SK-N-MC (cell line): ENCODE data around the gene TAC3.

Source experiments
- EZH2 ChIP-seq: fragments of 200-600 bp; sonication (generic); IDR thresholded peaks from one replicate; pipeline ENCODE4 v1.6.1; 2017; ENCODE audit warnings: antibody characterized with exemption
- FOXP2 ChIP-seq: optimal IDR thresholded peaks from 2 replicates; pipeline ENCODE3; 2011; ENCODE audit warnings: mild to moderate bottlenecking, moderate library complexity; ENCODE audit not compliant: insufficient read depth; ENCODE audit errors: extremely low read length, control extremely low read depth
- POLR2AphosphoS5 ChIP-seq: IDR thresholded peaks from 2 replicates; pipeline ENCODE4 v1.6.1; 2012; ENCODE audit warnings: mild to moderate bottlenecking, low read depth, low read length, borderline replicate concordance

DNA sequence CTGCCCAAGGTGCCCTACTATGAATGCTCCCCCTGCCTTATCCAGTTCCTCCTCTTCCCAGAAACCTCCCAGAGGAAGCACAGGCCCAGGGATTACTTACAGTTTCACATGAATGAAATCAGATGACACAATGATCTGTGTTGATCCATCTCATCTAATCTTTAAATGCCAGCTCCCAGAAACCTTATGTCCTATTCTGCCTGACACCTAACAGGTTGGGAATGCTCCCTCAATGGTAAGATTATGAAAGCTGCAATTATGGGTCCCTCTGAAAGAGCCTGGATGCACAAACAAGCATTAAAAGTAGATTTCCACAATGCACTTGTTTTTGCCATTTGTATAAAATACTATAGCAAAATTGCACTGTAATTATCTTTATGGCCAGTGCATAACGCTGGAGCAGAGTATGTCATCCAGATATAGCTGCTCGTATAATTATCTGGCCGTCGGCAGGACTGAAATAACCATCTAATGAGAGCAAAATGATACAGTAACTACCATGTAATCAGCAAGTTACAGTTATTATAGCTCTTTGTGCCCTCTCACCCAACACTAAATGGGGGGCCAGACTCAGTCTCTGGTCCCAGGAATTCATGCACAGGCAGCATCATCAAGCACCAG lies 5.6 kb downstream of the TAC3 start:
- TF ChIP-seq EZH2: no peak
- TF ChIP-seq POLR2AphosphoS5: no peak
- TF ChIP-seq FOXP2: no peak
